Activated naive CD8-positive, alpha-beta T cell treated with anti-CD3 and anti-CD28 coated beads for 36 hours (primary cell): ENCODE measurements around the gene CTSS. TPM values are rescaled to one million over a fixed set of nuclear protein-coding genes. Genes with fewer than 3 reads are reported as not detected.

Experiments used
- DNase-seq: peaks from one replicate; pipeline ENCODE4 v3.0.0; 2021
- H3K27ac Mint-ChIP-seq: one replicate; pipeline ENCODE4 v1.8.0; 2022; ENCODE audit warnings: mild to moderate bottlenecking, moderate library complexity, mixed read lengths
- H3K27me3 Mint-ChIP-seq: one replicate; pipeline ENCODE4 v1.8.0; 2022; ENCODE audit warnings: mild to moderate bottlenecking, mixed read lengths
- H3K36me3 Mint-ChIP-seq: one replicate; pipeline ENCODE4 v1.8.0; 2021; ENCODE audit warnings: mild to moderate bottlenecking, mixed read lengths
- H3K4me1 Mint-ChIP-seq: one replicate; pipeline ENCODE4 v1.8.0; 2021; ENCODE audit warnings: mixed read lengths
- H3K4me3 Mint-ChIP-seq: one replicate; pipeline ENCODE4 v1.8.0; 2022; ENCODE audit warnings: mild to moderate bottlenecking, moderate library complexity, mixed read lengths
- H3K9me3 Mint-ChIP-seq: one replicate; pipeline ENCODE4 v1.8.0; 2022; ENCODE audit warnings: mixed read lengths
- total RNA-seq, 2 experiments: library from RNA; stranded (reverse); gene quantifications; one replicate each; pipeline ENCODE4 v1.2.3, GENCODE V29; 2021

Gene CTSS
- total RNA-seq, 2 experiments from 2014 or later = 38.5 to 38.9 TPM

DNA sequence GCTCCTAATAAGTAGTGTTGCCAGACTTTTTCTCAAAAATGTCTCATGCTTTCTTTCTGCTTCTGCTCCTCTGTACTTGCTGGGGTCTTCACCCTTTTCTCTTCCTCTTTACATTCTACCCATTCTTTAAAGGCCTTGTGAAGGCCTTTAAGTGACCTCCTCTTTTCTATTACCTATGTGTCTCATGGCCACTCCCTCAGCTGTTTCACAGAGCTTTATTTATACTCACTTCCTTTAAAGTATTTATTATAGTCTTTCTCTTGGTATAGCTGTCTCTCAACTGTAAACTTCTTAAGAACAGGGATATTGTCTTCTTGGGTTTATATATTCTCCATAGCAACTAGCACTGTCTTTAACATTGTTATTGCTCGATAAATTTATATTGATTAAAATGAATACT, 69.4 kb downstream of the CTSS start:
- peaks cover 23% of the 10 kb centered on the region for H3K4me1 Mint-ChIP-seq

DNA sequence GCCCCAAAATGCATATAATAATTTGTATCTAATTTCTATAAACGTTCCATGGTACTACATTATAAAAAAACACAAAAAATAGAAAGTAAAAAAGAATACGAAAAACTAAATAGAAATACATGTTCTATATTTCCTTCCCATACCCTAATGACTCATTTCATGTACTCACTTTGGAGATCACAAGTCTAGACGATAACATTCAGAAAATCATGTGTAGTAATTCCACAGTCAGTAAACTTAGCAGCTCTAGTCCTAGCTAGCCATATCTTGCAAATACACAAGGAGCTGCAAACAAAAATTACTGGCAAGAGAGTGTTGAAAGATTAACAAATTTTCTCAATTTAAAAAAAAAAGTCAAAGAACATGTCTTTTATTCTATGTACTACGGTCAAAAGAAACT, 70.0 kb downstream of the CTSS start:
- H3K27me3 Mint-ChIP-seq = peaks cover 3% of the 10 kb centered on the region
- H3K4me3 Mint-ChIP-seq = peak overlapping the region; percentile 8
- no peak for DNase-seq
- H3K4me1 Mint-ChIP-seq = peaks cover 23% of the 10 kb centered on the region
- no peak overlapping the region for H3K27ac Mint-ChIP-seq
- H3K36me3 Mint-ChIP-seq = peaks cover 9% of the 10 kb centered on the region
- H3K9me3 Mint-ChIP-seq = no peaks in the 10 kb centered on the region

More for the DNA sequence above, 69.4 kb downstream of the CTSS start:
- Mint-ChIP-seq H3K36me3 (peaks cover 9% of the 10 kb centered on the region), H3K27ac (peak overlapping the region; percentile 59), H3K9me3 (no peaks in the 10 kb centered on the region), H3K4me3 (peak overlapping the region; percentile 84), H3K27me3 (peaks cover 3% of the 10 kb centered on the region)
- no peak for DNase-seq

DNA sequence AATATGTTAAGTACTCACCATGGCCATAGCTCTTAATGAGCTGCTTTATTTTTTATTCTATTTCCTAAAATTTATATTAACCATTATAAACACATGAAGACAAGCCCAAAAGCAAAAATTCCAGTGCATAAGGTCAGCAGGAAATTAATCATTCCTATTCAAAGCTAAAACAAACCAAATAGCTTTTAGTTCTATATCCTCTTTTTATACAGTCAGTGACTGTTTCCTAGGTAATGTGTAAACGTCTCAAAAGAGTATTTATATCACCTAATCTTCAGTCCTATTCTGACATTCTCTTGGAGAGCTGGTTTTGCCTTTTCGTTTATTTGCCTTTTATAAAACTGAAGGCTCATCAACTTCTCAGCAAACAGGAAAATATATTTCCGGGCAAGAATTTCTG, 72.9 kb downstream of the CTSS start:
- no peak overlapping the region for H3K4me3 Mint-ChIP-seq
- DNase-seq = no peak
- H3K27ac Mint-ChIP-seq = no peak overlapping the region
- H3K36me3 Mint-ChIP-seq = peaks cover 11% of the 10 kb centered on the region
- H3K9me3 Mint-ChIP-seq = no peaks in the 10 kb centered on the region
- H3K4me1 Mint-ChIP-seq = peaks cover 28% of the 10 kb centered on the region
- no peaks in the 10 kb centered on the region for H3K27me3 Mint-ChIP-seq

DNA sequence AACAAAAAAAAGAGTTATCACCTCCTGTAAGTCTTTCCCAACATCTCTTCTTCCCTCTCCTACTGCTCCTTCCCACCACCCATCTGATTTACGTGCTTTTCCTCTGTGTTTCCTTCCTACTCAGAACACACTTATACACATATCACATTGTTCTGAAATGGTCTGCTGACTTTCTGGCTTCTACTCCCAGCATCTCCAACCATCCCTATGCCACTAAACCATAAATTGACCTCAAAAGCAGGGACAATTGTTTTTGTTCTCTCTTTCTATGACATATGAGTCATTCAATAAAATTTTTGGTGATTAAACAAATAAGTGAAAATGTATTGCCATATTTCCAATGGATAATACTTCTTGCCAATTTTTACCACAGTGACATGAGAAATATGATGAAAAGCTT, 76.8 kb downstream of the CTSS start:
- H3K4me3 Mint-ChIP-seq = no peak overlapping the region
- H3K36me3 Mint-ChIP-seq = peaks cover 9% of the 10 kb centered on the region
- H3K27ac Mint-ChIP-seq = no peak overlapping the region
- peaks cover 20% of the 10 kb centered on the region for H3K4me1 Mint-ChIP-seq
- DNase-seq = no peak
- H3K9me3 Mint-ChIP-seq = no peaks in the 10 kb centered on the region
- no peaks in the 10 kb centered on the region for H3K27me3 Mint-ChIP-seq

DNA sequence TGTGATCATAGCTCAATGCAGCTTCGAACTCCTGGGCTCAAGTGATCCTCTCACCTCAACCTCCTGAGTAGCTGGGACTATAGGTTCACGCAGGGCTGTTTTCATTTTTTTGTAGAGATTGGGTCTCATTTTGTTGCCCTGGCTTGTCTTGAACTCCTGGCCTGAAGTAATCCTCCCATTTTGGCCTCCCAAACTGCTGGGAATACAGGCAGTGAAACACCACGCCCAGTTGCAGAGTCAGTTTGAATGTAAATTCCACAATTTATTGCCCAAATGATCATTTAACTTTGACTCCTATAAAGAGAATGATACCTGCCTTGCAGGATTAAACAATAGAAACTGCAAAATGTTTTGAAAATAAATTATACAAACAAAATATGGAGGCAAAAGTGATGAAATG, 79.3 kb downstream of the CTSS start:
- no peak overlapping the region for H3K27ac Mint-ChIP-seq
- no peak overlapping the region for H3K4me3 Mint-ChIP-seq
- no peak for DNase-seq
- H3K9me3 Mint-ChIP-seq = no peaks in the 10 kb centered on the region
- H3K27me3 Mint-ChIP-seq = no peaks in the 10 kb centered on the region
- H3K36me3 Mint-ChIP-seq = peaks cover 4% of the 10 kb centered on the region
- peaks cover 14% of the 10 kb centered on the region for H3K4me1 Mint-ChIP-seq

DNA sequence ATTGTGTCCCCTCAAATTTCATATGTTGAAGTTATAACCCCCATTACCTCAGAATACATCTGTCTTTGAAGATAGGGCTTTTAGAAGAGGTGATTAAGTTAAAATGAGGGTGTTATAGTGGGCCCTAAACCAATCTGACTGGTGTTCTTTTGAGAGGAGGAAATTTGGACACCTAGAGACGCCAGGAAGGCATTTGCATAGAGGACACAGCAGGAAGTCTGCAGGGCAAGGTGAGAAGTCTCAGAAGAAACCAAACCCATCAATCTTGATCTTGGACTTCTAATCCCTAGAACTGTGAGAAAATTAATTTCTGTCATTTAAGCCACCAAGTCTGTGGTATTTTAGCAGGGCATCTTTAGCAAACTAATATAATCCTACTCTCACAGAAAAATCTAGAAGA, 81.7 kb downstream of the CTSS start:
- Mint-ChIP-seq H3K27me3 (no peaks in the 10 kb centered on the region), H3K27ac (no peak overlapping the region), H3K36me3 (peaks cover 4% of the 10 kb centered on the region), H3K9me3 (no peaks in the 10 kb centered on the region), H3K4me1 (peaks cover 13% of the 10 kb centered on the region), H3K4me3 (no peak overlapping the region)
- no peak for DNase-seq

Other genes with a start within 250 kb of the CTSS start
- under 1 TPM; 0.06 to 0.10 TPM for gene ADAMTSL4, start 216.4 kb downstream of the CTSS start, total RNA-seq
- gene MCL1, start 186.2 kb downstream of the CTSS start, total RNA-seq = 100 to 1,000 TPM; 209 to 217 TPM
- 100 to 1,000 TPM; 195 to 214 TPM for gene ENSA, start 136.2 kb downstream of the CTSS start, total RNA-seq
- 10 to 100 TPM; 15.2 to 15.8 TPM for gene GOLPH3L, start 68.6 kb downstream of the CTSS start, total RNA-seq
- gene HORMAD1, start 44.9 kb downstream of the CTSS start, total RNA-seq = not detected
- gene CTSK, start 42.5 kb upstream of the CTSS start, total RNA-seq = 1 to 10 TPM; 2.4 to 2.6 TPM
- 10 to 100 TPM; 38.5 to 39.2 TPM for gene ARNT, start 110.8 kb upstream of the CTSS start, total RNA-seq
- not detected for gene CTXND2, start 121.4 kb upstream of the CTSS start, total RNA-seq
- gene SETDB1, start 160.6 kb upstream of the CTSS start, total RNA-seq = 10 to 100 TPM; 40.4 to 51.1 TPM
- gene CERS2, start 209.1 kb upstream of the CTSS start, total RNA-seq = 100 to 1,000 TPM; 160 to 166 TPM
- not detected for gene ANXA9, start 216.5 kb upstream of the CTSS start, total RNA-seq
- gene MINDY1, start 241.1 kb upstream of the CTSS start, total RNA-seq = 10 to 100 TPM in 1 of 2 experiments, 1 to 10 TPM in 1; 9.4 to 11.6 TPM
- 10 to 100 TPM; 13.0 to 14.4 TPM for gene PRUNE1, start 242.7 kb upstream of the CTSS start, total RNA-seq